Measurements from ENCODE around the gene ANKRD18A. TPM values are rescaled to one million over a fixed set of nuclear protein-coding genes. Genes with fewer than 3 reads are reported as not detected.

Gene ANKRD18A
- total and polyA plus RNA-seq, 2 of the 13 experiments (the other 11 are each of a cell fraction or from before 2014, with no cell fraction given) = 5.9 to 7.6 TPM

DNA sequence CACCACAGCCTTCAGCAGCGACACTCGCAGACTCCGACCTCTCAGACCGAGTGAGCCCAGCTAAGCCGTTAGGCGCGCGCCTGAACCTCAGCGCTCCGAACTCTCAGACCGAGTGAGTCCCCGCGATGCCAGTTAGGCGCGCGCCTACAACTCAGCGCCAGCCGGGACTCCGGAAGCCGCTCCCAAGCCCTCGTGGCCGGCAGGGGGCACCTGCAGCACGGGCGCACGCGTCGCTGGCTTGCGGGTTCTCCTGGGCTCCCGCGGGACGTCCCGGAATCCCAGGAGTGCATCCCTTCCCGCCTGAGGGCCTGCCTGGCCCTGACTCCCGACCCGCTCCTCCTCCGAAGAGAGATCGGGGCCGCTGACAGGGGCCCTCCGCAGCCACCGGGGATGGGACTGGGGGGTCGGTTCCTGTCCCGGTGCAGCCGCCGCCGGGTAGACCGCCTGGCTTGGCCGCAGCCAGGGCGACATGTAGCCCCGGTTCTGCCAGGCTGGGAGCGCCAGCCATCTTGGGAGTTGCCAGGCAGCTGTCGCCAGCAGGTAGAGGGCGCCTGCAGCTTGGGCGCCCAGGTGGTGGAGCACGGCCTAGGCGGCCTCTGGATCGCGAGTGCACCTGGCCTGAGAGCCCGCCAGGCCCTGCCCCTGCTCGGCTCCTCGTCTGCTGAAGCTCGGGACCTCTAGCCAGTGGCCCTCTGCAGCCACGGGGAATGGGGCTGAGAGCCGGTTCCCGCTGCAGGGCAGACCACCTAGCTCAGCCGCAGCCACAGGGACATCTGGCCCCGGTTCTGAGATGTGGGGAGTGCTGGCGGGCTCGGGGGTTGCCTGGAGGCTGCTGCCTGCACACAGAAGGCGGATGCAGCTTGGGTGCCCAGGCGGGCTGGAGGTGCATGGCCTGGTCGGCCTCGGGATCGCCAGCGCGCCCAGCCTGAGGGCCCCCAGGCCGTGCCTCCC, at the start of gene ANKRD18A (continued):
- TF ChIP-seq, protein P1, sequence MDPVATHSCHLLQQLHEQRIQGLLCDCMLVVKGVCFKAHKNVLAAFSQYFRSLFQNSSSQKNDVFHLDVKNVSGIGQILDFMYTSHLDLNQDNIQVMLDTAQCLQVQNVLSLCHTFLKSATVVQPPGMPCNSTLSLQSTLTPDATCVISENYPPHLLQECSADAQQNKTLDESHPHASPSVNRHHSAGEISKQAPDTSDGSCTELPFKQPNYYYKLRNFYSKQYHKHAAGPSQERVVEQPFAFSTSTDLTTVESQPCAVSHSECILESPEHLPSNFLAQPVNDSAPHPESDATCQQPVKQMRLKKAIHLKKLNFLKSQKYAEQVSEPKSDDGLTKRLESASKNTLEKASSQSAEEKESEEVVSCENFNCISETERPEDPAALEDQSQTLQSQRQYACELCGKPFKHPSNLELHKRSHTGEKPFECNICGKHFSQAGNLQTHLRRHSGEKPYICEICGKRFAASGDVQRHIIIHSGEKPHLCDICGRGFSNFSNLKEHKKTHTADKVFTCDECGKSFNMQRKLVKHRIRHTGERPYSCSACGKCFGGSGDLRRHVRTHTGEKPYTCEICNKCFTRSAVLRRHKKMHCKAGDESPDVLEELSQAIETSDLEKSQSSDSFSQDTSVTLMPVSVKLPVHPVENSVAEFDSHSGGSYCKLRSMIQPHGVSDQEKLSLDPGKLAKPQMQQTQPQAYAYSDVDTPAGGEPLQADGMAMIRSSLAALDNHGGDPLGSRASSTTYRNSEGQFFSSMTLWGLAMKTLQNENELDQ (CRISPR knock-in tag; IDR thresholded peaks at IDR 0.05; ENCODE audit: borderline replicate concordance) = no peak
- TF ChIP-seq ZKSCAN8 (CRISPR knock-in tag; IDR thresholded peaks at IDR 0.05; ENCODE audit: borderline replicate concordance) = peak; percentile 66; the same call in 1 of the 2 replicates
- TF ChIP-seq SP4 (CRISPR knock-in tag; IDR thresholded peaks at IDR 0.05) = no peak
- peak; percentile 45; the same call in 1 of the 2 replicates for TF ChIP-seq ZNF501 (CRISPR knock-in tag; IDR thresholded peaks at IDR 0.05)
- TF ChIP-seq PAX8 (CRISPR knock-in tag; IDR thresholded peaks at IDR 0.05; ENCODE audit: borderline replicate concordance) = no peak
- TF ChIP-seq, protein P2, sequence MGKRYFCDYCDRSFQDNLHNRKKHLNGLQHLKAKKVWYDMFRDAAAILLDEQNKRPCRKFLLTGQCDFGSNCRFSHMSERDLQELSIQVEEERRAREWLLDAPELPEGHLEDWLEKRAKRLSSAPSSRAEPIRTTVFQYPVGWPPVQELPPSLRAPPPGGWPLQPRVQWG (CRISPR knock-in tag; IDR thresholded peaks at IDR 0.05; ENCODE audit: borderline replicate concordance, low read depth) = no peak
- no peak for TF ChIP-seq HDAC2 (CRISPR knock-in tag; IDR thresholded peaks at IDR 0.05)
- TF ChIP-seq ZNF329 (CRISPR knock-in tag; IDR thresholded peaks at IDR 0.05; ENCODE audit: low read depth) = peak; percentile 80
- no peak for TF ChIP-seq FOXK1 (CRISPR knock-in tag; IDR thresholded peaks at IDR 0.05; ENCODE audit: borderline replicate concordance, low read depth)
- 0 out of 2 replicates have a peak, but pooled peaks have one; percentile 71 for TF ChIP-seq ZNF484 (CRISPR knock-in tag; IDR thresholded peaks at IDR 0.05; ENCODE audit: borderline replicate concordance, low read depth)
- TF ChIP-seq ZNF605 (CRISPR knock-in tag; IDR thresholded peaks at IDR 0.05) = peak; percentile 84
- no peak for TF ChIP-seq NONO (IDR thresholded peaks at IDR 0.05)
- TF ChIP-seq NONO (CRISPR knock-in tag; conservative IDR thresholded peaks at IDR 0.05) = peak; percentile 91
- TF ChIP-seq, protein P3, sequence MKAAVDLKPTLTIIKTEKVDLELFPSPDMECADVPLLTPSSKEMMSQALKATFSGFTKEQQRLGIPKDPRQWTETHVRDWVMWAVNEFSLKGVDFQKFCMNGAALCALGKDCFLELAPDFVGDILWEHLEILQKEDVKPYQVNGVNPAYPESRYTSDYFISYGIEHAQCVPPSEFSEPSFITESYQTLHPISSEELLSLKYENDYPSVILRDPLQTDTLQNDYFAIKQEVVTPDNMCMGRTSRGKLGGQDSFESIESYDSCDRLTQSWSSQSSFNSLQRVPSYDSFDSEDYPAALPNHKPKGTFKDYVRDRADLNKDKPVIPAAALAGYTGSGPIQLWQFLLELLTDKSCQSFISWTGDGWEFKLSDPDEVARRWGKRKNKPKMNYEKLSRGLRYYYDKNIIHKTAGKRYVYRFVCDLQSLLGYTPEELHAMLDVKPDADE (CRISPR knock-in tag; IDR thresholded peaks at IDR 0.05) = no peak
- TF ChIP-seq NRL (CRISPR knock-in tag; IDR thresholded peaks at IDR 0.05; ENCODE audit: borderline replicate concordance) = no peak
- no peak for TF ChIP-seq PCBP2 (optimal IDR thresholded peaks at IDR 0.05; ENCODE audit: low read depth, low read length, poor library complexity, severe bottlenecking)
